Stimulated activated naive CD8-positive, alpha-beta T cell treated with anti-CD3 and anti-CD28 coated beads, Interleukin-15, Interleukin-2, amounts not matched to agents 100 U/mL and 50 U/mL, for 24 hours (primary cell): Measurements from ENCODE around the gene METTL8.
A peak's percentile ranks its signal among the peaks of the same experiment; 100 is the strongest.

Source experiments
- ATAC-seq: fragments of 150-1000 bp; cut with Tn5 transposase; one replicate; pipeline ENCODE4 v1.10.0; 2021
- DNase-seq: peaks from one replicate; pipeline ENCODE4 v3.0.0; 2021

Gene METTL8

GRCh38 chr2:171433763-171434012, at the start of gene METTL8:
METTL8 (minus strand) TSS chr2:171433990; CDS start chr2:171392185, 41,805 bp downstream.
- ATAC-seq (no peak), DNase-seq (no peak)

GRCh38 chr2:171482877-171483276, 49.1 kb upstream of the METTL8 start:
- DNase-seq, result no peak
- ATAC-seq, result no peak

- ATAC-seq (no peak), DNase-seq (no peak)
These were observed 48.5 kb upstream of the METTL8 start for GRCh38 chr2:171482308-171482707.

- ATAC-seq (no peak), DNase-seq (no peak)
These were observed 47.1 kb upstream of the METTL8 start for GRCh38 chr2:171480908-171481307.

- DNase-seq, result no peak
- no peak for ATAC-seq
These were observed 45.5 kb upstream of the METTL8 start for GRCh38 chr2:171479154-171479814.

GRCh38 chr2:171478345-171478744, 44.6 kb upstream of the METTL8 start:
- no peak for DNase-seq
- ATAC-seq, result no peak

- ATAC-seq (no peak), DNase-seq (no peak)
These were observed 42.2 kb upstream of the METTL8 start for GRCh38 chr2:171475979-171476378.

- DNase-seq (no peak), ATAC-seq (no peak)
These were observed 36.3 kb upstream of the METTL8 start for GRCh38 chr2:171470129-171470528.

- no peak for DNase-seq
- ATAC-seq, result no peak
These were observed 35.4 kb upstream of the METTL8 start for GRCh38 chr2:171469176-171469575.

GRCh38 chr2:171460537-171460936, 26.7 kb upstream of the METTL8 start:
- DNase-seq (no peak), ATAC-seq (no peak)

- DNase-seq (no peak), ATAC-seq (no peak)
These were observed 25.7 kb upstream of the METTL8 start for GRCh38 chr2:171459498-171459897.

GRCh38 chr2:171452773-171453172, 19.0 kb upstream of the METTL8 start:
- DNase-seq (no peak), ATAC-seq (no peak)

GRCh38 chr2:171451074-171451473, 17.3 kb upstream of the METTL8 start:
- ATAC-seq (no peak), DNase-seq (no peak)

GRCh38 chr2:171447675-171448074, 13.9 kb upstream of the METTL8 start:
- ATAC-seq, result no peak

GRCh38 chr2:171441470-171441869, 7.7 kb upstream of the METTL8 start:
- no peak for ATAC-seq

More at GRCh38 chr2:171447675-171448074, 13.9 kb upstream of the METTL8 start:
- DNase-seq, result no peak

GRCh38 chr2:171436307-171436706, 2.5 kb upstream of the METTL8 start:
- no peak for ATAC-seq
- no peak for DNase-seq

More at GRCh38 chr2:171441470-171441869, 7.7 kb upstream of the METTL8 start:
- DNase-seq, result no peak

- DNase-seq, result peak; percentile 93
- peak; percentile 97 for ATAC-seq
These were observed 511 bp upstream of the METTL8 start, which contains the start of gene DCAF17 for GRCh38 chr2:171434013-171434989. DCAF17 (plus strand) TSS chr2:171434226; CDS start chr2:171434578, 352 bp downstream.

- DNase-seq (peak; percentile 53), ATAC-seq (peak; percentile 14)
These were observed 624 bp downstream of the METTL8 start for GRCh38 chr2:171432969-171433762.

GRCh38 chr2:171432206-171432968, 1.4 kb downstream of the METTL8 start:
- no peak for DNase-seq
- ATAC-seq, result no peak

GRCh38 chr2:171431677-171432167, 2.1 kb downstream of the METTL8 start:
- ATAC-seq (no peak), DNase-seq (peak; percentile 7)
